HEK293 (cell line): ENCODE data around the gene HMX1.

Experiments used
- CTCF ChIP-seq: fragments of 450-650 bp; formaldehyde crosslinking; IDR thresholded peaks from 2 replicates; pipeline ENCODE4 v1.5.1; 2016; ENCODE audit warnings: missing biosample characterization, missing genetic modification characterization
- ZBTB49 ChIP-seq: fragments of 450-650 bp; formaldehyde crosslinking; IDR thresholded peaks from 2 replicates; pipeline ENCODE4 v1.5.1; 2016; ENCODE audit warnings: missing biosample characterization, missing genetic modification characterization, low read depth
- ZFP37 ChIP-seq: fragments of 450-650 bp; formaldehyde crosslinking; IDR thresholded peaks from 2 replicates; pipeline ENCODE4 v1.5.1; 2016; ENCODE audit warnings: missing biosample characterization, missing genetic modification characterization

- TF ChIP-seq CTCF (no peak), ZBTB49 (tag by site-specific recombination) (no peak), ZFP37 (tag by site-specific recombination) (no peak)
These were observed 11.3 kb downstream of the HMX1 start for GRCh38 chr4:8860096-8860891.
